Measurements from ENCODE around the gene MLNR.
A peak's percentile ranks its signal among the peaks of the same experiment; 100 is the strongest.

Gene MLNR

GRCh38 chr13:49234741-49235140, 14.6 kb downstream of the MLNR start:
- no peak for DNase-seq

GRCh38 chr13:49235856-49236431, 15.8 kb downstream of the MLNR start:
- DNase-seq = no peak

GRCh38 chr13:49238621-49239020, 18.5 kb downstream of the MLNR start:
- no peak for DNase-seq

GRCh38 chr13:49240017-49240416, 19.9 kb downstream of the MLNR start:
- DNase-seq = peak; percentile 13

- DNase-seq = no peak
These were observed 21.2 kb downstream of the MLNR start for GRCh38 chr13:49241296-49241695.

GRCh38 chr13:49245101-49245500, 25.0 kb downstream of the MLNR start:
- DNase-seq = no peak

GRCh38 chr13:49246850-49247642, 26.9 kb downstream of the MLNR start:
- no peak for DNase-seq

- DNase-seq = peak; percentile 91
These were observed 27.8 kb downstream of the MLNR start, which contains the start of gene CDADC1 for GRCh38 chr13:49247643-49248621. TSS of gene CDADC1 (plus strand) at chr13:49247925. CDS start at chr13:49248038, 113 bp downstream.

- DNase-seq = no peak
These were observed 28.5 kb downstream of the MLNR start for GRCh38 chr13:49248622-49249002.

- no peak for DNase-seq
These were observed 31.2 kb downstream of the MLNR start for GRCh38 chr13:49251326-49251725.

GRCh38 chr13:49253310-49253709, 33.2 kb downstream of the MLNR start:
- no peak for DNase-seq

- no peak for DNase-seq
These were observed 33.9 kb downstream of the MLNR start for GRCh38 chr13:49254007-49254406.

- DNase-seq = no peak
These were observed 36.7 kb downstream of the MLNR start for GRCh38 chr13:49256841-49257240.

GRCh38 chr13:49258089-49258796, 38.1 kb downstream of the MLNR start:
- no peak for DNase-seq

- DNase-seq = no peak
These were observed 39.4 kb downstream of the MLNR start for GRCh38 chr13:49259586-49259985.

- no peak for DNase-seq
These were observed 42.5 kb downstream of the MLNR start for GRCh38 chr13:49262634-49263033.

- DNase-seq = no peak
These were observed 45.7 kb downstream of the MLNR start for GRCh38 chr13:49265822-49266221.

GRCh38 chr13:49271264-49271663, 51.1 kb downstream of the MLNR start:
- DNase-seq = no peak

Measured in stimulated activated naive CD4-positive, alpha-beta T cell treated with Interleukin-2 at 50 U/mL for 16 hours (primary cell).